IPS DF 4.7 (cell line): Measurements from ENCODE around the gene RPSA.
"Not testable (repeated sequence)": the region's sequence is repeated elsewhere in the genome, so short reads cannot be mapped to it uniquely, and the experiment has no call there.

Experiments
- DNase-seq: peaks from one replicate; pipeline ENCODE4 v3.0.0-alpha.2; 2013; ENCODE audit warnings: low spot score; ENCODE audit errors: extremely low read depth

The RPSA gene

GRCh38 chr3:39406368-39407258 lies at the start of gene RPSA:
Gene RPSA, plus strand, starts transcription at chr3:39406720. Its CDS starts 934 bp downstream, at chr3:39407654.
- peak; percentile 99 for DNase-seq

GRCh38 chr3:39358333-39358732 lies 48.2 kb upstream of the RPSA start:
- DNase-seq = no peak

- DNase-seq = no peak
Measured at GRCh38 chr3:39361252-39361927, 45.1 kb upstream of the RPSA start.

- DNase-seq = no peak
Measured at GRCh38 chr3:39362192-39362591, 44.3 kb upstream of the RPSA start.

GRCh38 chr3:39362812-39363211 lies 43.7 kb upstream of the RPSA start:
- no peak for DNase-seq

GRCh38 chr3:39370450-39370849 lies 36.1 kb upstream of the RPSA start:
- DNase-seq = not testable (repeated sequence)

- DNase-seq = no peak
Measured at GRCh38 chr3:39372833-39373232, 33.7 kb upstream of the RPSA start.

- DNase-seq = no peak
Measured at GRCh38 chr3:39376959-39377634, 29.4 kb upstream of the RPSA start.

GRCh38 chr3:39378088-39378487 lies 28.4 kb upstream of the RPSA start:
- DNase-seq = peak; percentile 72

GRCh38 chr3:39378957-39379777 lies 27.4 kb upstream of the RPSA start:
- DNase-seq = no peak

GRCh38 chr3:39379778-39380155 lies 26.8 kb upstream of the RPSA start:
- no peak for DNase-seq

- no peak for DNase-seq
Measured at GRCh38 chr3:39381432-39381831, 25.1 kb upstream of the RPSA start.

- peak; percentile 51 for DNase-seq
Measured at GRCh38 chr3:39383045-39383880, 23.3 kb upstream of the RPSA start, which contains the start of gene SLC25A38. Gene SLC25A38, plus strand, starts transcription at chr3:39383370. Its CDS starts 355 bp downstream, at chr3:39383725.

- DNase-seq = peak; percentile 72
Measured at GRCh38 chr3:39383881-39384664, 22.4 kb upstream of the RPSA start.

- no peak for DNase-seq
Measured at GRCh38 chr3:39384665-39385000, 21.9 kb upstream of the RPSA start.

- DNase-seq = no peak
Measured at GRCh38 chr3:39385456-39386090, 20.9 kb upstream of the RPSA start.

- DNase-seq = no peak
Measured at GRCh38 chr3:39386318-39386717, 20.2 kb upstream of the RPSA start.

- DNase-seq = no peak
Measured at GRCh38 chr3:39387411-39387975, 19.0 kb upstream of the RPSA start.

GRCh38 chr3:39388153-39388552 lies 18.4 kb upstream of the RPSA start:
- no peak for DNase-seq
